H1 (cell line): ENCODE data around the gene R3HDML.

ENCODE experiments used
- BRCA1 ChIP-seq: IDR thresholded peaks from 2 replicates; pipeline ENCODE4 v1.6.1; 2012; ENCODE audit warnings: low read depth, low read length, improper control_type of control experiment
- CTCF ChIP-seq, 3 experiments: IDR thresholded peaks; 1 replicate in 2 of 3; 2 replicates in 1 of 3; pipeline versions ENCODE4 v1.5.1 to v1.6.1; 2011; ENCODE audit warnings: low read length in 3 of 3, mild to moderate bottlenecking in 3 of 3, inconsistent platforms in 2 of 3, low read depth in 1 of 3, moderate library complexity in 1 of 3; ENCODE audit not compliant: insufficient read depth in 1 of 3; ENCODE audit errors: control extremely low read depth in 1 of 3
- JUND ChIP-seq: IDR thresholded peaks from 2 replicates; pipeline ENCODE4 v1.6.1; 2011; ENCODE audit warnings: mild to moderate bottlenecking, improper control_type of control experiment, low read length
- NRF1 ChIP-seq: IDR thresholded peaks from 2 replicates; pipeline ENCODE4 v1.6.1; 2011; ENCODE audit warnings: mild to moderate bottlenecking, low read depth, low read length, improper control_type of control experiment
- YY1 ChIP-seq: IDR thresholded peaks from 2 replicates; pipeline ENCODE4 v1.6.1; 2011; ENCODE audit warnings: low read depth, mild to moderate bottlenecking, low read length

- TF ChIP-seq JUND (no peak), CTCF (IDR thresholded peaks at IDR 0.05; ENCODE audit: control extremely low read depth in 1 of 3, insufficient read depth in 1 of 3, low read depth in 1 of 3, low read length in 3 of 3) (no peak), YY1 (no peak), BRCA1 (no peak), NRF1 (no peak)
These were observed at the start of gene R3HDML for GRCh38 chr20:44336725-44337380.
